ENCODE data around the gene MITF.

DNA sequence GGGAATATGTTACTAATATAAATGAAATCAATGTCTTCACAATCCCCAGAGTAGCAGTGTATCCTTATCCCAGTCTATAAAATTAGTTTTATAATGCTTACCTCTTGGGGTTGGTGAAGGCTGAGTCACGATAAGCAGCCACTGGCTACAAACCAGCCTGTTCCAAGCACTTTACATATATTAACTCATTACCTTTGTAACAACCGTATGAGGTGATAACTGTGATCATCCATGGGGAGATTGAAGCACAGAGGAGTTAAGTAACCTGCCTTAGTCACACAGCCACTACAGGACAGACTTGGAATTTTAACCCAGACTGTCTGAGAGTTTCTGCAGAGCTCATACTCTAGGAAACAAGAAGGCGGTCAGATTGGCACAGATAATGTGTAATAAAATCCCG is 43.3 kb upstream of the MITF start:
- TF ChIP-seq, protein P1, sequence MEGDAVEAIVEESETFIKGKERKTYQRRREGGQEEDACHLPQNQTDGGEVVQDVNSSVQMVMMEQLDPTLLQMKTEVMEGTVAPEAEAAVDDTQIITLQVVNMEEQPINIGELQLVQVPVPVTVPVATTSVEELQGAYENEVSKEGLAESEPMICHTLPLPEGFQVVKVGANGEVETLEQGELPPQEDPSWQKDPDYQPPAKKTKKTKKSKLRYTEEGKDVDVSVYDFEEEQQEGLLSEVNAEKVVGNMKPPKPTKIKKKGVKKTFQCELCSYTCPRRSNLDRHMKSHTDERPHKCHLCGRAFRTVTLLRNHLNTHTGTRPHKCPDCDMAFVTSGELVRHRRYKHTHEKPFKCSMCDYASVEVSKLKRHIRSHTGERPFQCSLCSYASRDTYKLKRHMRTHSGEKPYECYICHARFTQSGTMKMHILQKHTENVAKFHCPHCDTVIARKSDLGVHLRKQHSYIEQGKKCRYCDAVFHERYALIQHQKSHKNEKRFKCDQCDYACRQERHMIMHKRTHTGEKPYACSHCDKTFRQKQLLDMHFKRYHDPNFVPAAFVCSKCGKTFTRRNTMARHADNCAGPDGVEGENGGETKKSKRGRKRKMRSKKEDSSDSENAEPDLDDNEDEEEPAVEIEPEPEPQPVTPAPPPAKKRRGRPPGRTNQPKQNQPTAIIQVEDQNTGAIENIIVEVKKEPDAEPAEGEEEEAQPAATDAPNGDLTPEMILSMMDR (IDR thresholded peaks at IDR 0.05): no peak
- TF ChIP-seq ZFX (IDR thresholded peaks at IDR 0.05; ENCODE audit: borderline replicate concordance): no peak
